ENCODE results near the gene SLC36A1. TPM values are rescaled to one million over a fixed set of nuclear protein-coding genes. Genes with fewer than 3 reads are reported as not detected.

SLC36A1 gene
- total and polyA plus RNA-seq, 9 donors, result 1.9 to 9.7 (median 5.4) TPM

DNA sequence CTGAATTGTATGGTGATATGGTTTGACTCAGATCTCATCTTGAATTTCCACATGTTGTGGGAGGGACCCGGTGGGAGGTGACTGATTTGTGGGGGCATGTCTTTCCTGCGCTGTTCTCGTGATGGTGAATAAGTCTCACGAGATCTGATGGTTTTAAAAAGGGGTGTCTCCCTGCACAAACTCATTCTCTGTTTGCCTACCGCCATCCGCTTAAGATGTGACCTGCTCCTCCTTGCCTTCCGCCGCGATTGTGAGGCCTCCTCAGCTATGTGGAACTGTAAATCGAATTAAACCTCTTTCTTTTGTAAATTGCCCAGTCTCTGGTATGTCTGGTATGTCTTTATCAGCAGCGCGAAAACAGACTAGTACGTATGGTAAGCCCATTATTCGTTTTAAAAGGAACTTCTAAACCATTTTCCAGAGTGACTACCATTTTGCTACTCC, 48.7 kb downstream of the SLC36A1 start:
- Histone ChIP-seq H3K36me3 (no peaks in the 10 kb centered on the region), H3K4me1 (ENCODE audit: insufficient read depth) (no peaks in the 10 kb centered on the region), H3K27ac (no peak overlapping the region), H3K9me3 (no peaks in the 10 kb centered on the region), H3K27me3 (no peaks in the 10 kb centered on the region), H3K4me3 (no peak overlapping the region)
- no peak for DNase-seq
- TF ChIP-seq EP300 (IDR thresholded peaks at IDR 0.05) (no peak), POLR2A (IDR thresholded peaks at IDR 0.05) (no peak)
- TF ChIP-seq, protein P1, sequence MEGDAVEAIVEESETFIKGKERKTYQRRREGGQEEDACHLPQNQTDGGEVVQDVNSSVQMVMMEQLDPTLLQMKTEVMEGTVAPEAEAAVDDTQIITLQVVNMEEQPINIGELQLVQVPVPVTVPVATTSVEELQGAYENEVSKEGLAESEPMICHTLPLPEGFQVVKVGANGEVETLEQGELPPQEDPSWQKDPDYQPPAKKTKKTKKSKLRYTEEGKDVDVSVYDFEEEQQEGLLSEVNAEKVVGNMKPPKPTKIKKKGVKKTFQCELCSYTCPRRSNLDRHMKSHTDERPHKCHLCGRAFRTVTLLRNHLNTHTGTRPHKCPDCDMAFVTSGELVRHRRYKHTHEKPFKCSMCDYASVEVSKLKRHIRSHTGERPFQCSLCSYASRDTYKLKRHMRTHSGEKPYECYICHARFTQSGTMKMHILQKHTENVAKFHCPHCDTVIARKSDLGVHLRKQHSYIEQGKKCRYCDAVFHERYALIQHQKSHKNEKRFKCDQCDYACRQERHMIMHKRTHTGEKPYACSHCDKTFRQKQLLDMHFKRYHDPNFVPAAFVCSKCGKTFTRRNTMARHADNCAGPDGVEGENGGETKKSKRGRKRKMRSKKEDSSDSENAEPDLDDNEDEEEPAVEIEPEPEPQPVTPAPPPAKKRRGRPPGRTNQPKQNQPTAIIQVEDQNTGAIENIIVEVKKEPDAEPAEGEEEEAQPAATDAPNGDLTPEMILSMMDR (IDR thresholded peaks at IDR 0.05), result no peak
- 57 to 62% (median 58%) methylated on average over 14 of the region's 14 CpGs for WGBS, 3 donors
- intact Hi-C loops (cut with DNase I), result no loop called here

GRCh38 chr5:151497391-151498002, 50.1 kb downstream of the SLC36A1 start:
- H3K4me3 ChIP-seq, result no peak overlapping the region
- no peak overlapping the region for H3K27ac ChIP-seq
- H3K4me1 ChIP-seq (ENCODE audit: insufficient read depth), result no peaks in the 10 kb centered on the region
- no peak for DNase-seq
- H3K9me3 ChIP-seq, result no peaks in the 10 kb centered on the region
- no peaks in the 10 kb centered on the region for H3K27me3 ChIP-seq
- 83 to 90% (median 90%) methylated on average over 3 of the region's 3 CpGs for WGBS, 3 donors
- intact Hi-C loops (cut with DNase I), result loop anchor here in 1 of 4 donors (2.0 kb wide), 1 partner anchor 51 kb away; the partner anchor contains the start of gene SLC36A1
- TF ChIP-seq EP300 (IDR thresholded peaks at IDR 0.05), result no peak
- TF ChIP-seq, protein P1 (IDR thresholded peaks at IDR 0.05), result no peak
- no peak for TF ChIP-seq POLR2A (IDR thresholded peaks at IDR 0.05)
- no peaks in the 10 kb centered on the region for H3K36me3 ChIP-seq

GRCh38 chr5:151498395-151499155, 51.2 kb downstream of the SLC36A1 start:
- H3K27me3 ChIP-seq, result no peaks in the 10 kb centered on the region
- no peaks in the 10 kb centered on the region for H3K36me3 ChIP-seq
- intact Hi-C loops (cut with DNase I), result loop anchor here in 1 of 4 donors (2.0 kb wide), 1 partner anchor 52 kb away; the partner anchor contains the start of gene SLC36A1
- no peaks in the 10 kb centered on the region for H3K4me1 ChIP-seq (ENCODE audit: insufficient read depth)
- no peak overlapping the region for H3K27ac ChIP-seq
- no peak for DNase-seq
- H3K9me3 ChIP-seq, result no peaks in the 10 kb centered on the region
- WGBS, 3 donors, result 79 to 87% (median 86%) methylated on average over 8 of the region's 8 CpGs
- TF ChIP-seq EP300 (IDR thresholded peaks at IDR 0.05), result no peak
- no peak overlapping the region for H3K4me3 ChIP-seq

DNA sequence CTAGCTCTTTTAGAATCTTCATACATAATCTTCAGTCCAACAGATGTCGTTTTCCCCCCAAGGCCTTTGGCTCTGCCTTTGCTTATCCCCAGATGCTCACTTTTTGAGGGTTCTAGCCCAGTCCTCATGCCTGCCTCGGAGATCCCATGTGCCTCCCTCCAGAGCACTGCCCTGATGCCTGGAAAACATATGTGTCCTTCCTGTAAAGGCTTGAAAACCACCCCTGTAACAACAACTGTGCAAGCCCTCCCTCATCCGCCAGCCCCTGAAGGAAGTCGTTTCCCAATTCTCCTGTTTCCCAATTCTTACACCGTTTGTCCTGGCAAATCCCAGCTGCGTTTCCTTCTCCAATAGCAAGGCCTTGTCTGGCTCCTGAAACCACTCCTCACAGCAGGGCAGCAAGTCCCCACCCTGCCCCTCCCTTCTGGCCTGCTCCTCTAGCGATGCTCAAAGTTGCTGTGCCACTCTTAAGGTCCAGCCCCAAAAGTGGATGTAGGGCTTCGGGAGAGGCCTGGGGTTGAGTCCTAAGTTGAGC, 52.2 kb downstream of the SLC36A1 start:
- H3K4me1 ChIP-seq (ENCODE audit: insufficient read depth), result no peaks in the 10 kb centered on the region
- WGBS, 3 donors, result 76 to 85% (median 80%) methylated on average over 8 of the region's 8 CpGs
- H3K36me3 ChIP-seq, result no peaks in the 10 kb centered on the region
- intact Hi-C loops (cut with DNase I), result loop anchor here in 2 of 4 donors (2.0 to 5.0 kb wide), 2 partner anchors 52 to 53 kb away; partner anchors contain the start of gene SLC36A1 (in 2 of the 2)
- TF ChIP-seq POLR2A (IDR thresholded peaks at IDR 0.05) (no peak), EP300 (IDR thresholded peaks at IDR 0.05) (no peak)
- TF ChIP-seq, protein P1 (IDR thresholded peaks at IDR 0.05), result no peak
- no peaks in the 10 kb centered on the region for H3K9me3 ChIP-seq
- H3K27ac ChIP-seq, result no peak overlapping the region
- no peak for DNase-seq
- no peaks in the 10 kb centered on the region for H3K27me3 ChIP-seq
- H3K4me3 ChIP-seq, result no peak overlapping the region

All from ovary (tissue), 9 donors.